GM12878 (cell line): Measurements from ENCODE around the gene TESK2. TPM values are rescaled to one million over a fixed set of nuclear protein-coding genes. Genes with fewer than 3 reads are reported as not detected.

Experiments used
- ATAC-seq: fragments of 200-7000 bp; cut with Tn5 transposase; 3 replicates; pipeline ENCODE4 v1.9.1; 2020; ENCODE audit warnings: mild to moderate bottlenecking, moderate library complexity
- BruUV-seq: library from RNA; stranded (reverse); fragments of 400-500 nt; replicated peaks from 2 replicates; lab custom pipeline; 2021; lab: Mats Ljungman, UMichigan
- CTCF ChIA-PET: fragments of 300-600 bp; sonication (Branson Sonifier 250); formaldehyde crosslinking; extraction: SDS; loops from one replicate; lab custom pipeline; 2021; ENCODE audit warnings: inconsistent platforms; lab: Yijun Ruan, JAX
- POLR2A ChIA-PET: fragments of 350-600 bp; formaldehyde crosslinking; extraction: SDS; loops from one replicate; lab custom pipeline; 2021; ENCODE audit warnings: inconsistent platforms; lab: Charles Lee
- RAD21 ChIA-PET: fragments of 300-600 bp; sonication (Branson Sonifier 250); formaldehyde crosslinking; loops from one replicate; lab custom pipeline; 2023; ENCODE audit warnings: antibody characterized with exemption; ENCODE audit not compliant: unreplicated experiment; lab: Charles Lee
- SMC1A ChIA-PET: fragments of 300-600 bp; sonication (Branson Sonifier 250); formaldehyde crosslinking; loops from one replicate; lab custom pipeline; 2023; ENCODE audit not compliant: unreplicated experiment, uncharacterized antibody; lab: Charles Lee
- DNase-seq: peaks from one replicate; pipeline ENCODE4 v3.0.0-alpha.2; 2011; ENCODE audit warnings: low read depth, low spot score
- FAIRE-seq: peaks from 3 replicates; lab custom pipeline; 2011; peaks lifted over from hg19 to GRCh38; lab: Jason Lieb, UNC
- H2AFZ ChIP-seq: 2 replicates; pipeline ENCODE4 v1.6.0; 2011; ENCODE audit warnings: low read depth, low read length, control low read depth; ENCODE audit not compliant: control insufficient read depth
- H3K27ac ChIP-seq: 2 replicates; pipeline ENCODE4 v1.5.1; 2011; ENCODE audit warnings: control low read depth; ENCODE audit not compliant: control insufficient read depth, insufficient read depth
- H3K27me3 ChIP-seq, 2 experiments: replicated peaks in 1 of 2; 2 replicates each; pipeline versions ENCODE4 v1.6.0 to v1.6.1; 2011; ENCODE audit warnings: low read length in 1 of 2; ENCODE audit not compliant: control insufficient read depth in 2 of 2, insufficient read depth in 2 of 2
- H3K36me3 ChIP-seq, 2 experiments: 2 replicates each; pipeline ENCODE4 v1.5.1; 2011; ENCODE audit warnings: low read length in 1 of 2; ENCODE audit not compliant: control insufficient read depth in 2 of 2, insufficient read depth in 2 of 2
- H3K4me1 ChIP-seq: 2 replicates; pipeline ENCODE4 v1.6.1; 2011; ENCODE audit warnings: mild to moderate bottlenecking, low read length, moderate library complexity, mixed read lengths; ENCODE audit not compliant: control insufficient read depth, insufficient read depth
- H3K4me2 ChIP-seq: 2 replicates; pipeline ENCODE4 v1.6.0; 2011; ENCODE audit warnings: control low read depth; ENCODE audit not compliant: control insufficient read depth, insufficient read depth
- H3K4me3 ChIP-seq: fragments of 200-600 bp; sonication (generic); 2 replicates; pipeline ENCODE4 v1.5.1; 2016
- H3K79me2 ChIP-seq: 2 replicates; pipeline ENCODE4 v1.6.0; 2011; ENCODE audit warnings: low read length; ENCODE audit not compliant: control insufficient read depth, insufficient read depth
- H3K9ac ChIP-seq: 2 replicates; pipeline ENCODE4 v1.8.0; 2011; ENCODE audit warnings: low read length, control low read depth, mixed read lengths; ENCODE audit not compliant: control insufficient read depth, insufficient read depth
- H3K9me3 ChIP-seq: replicated peaks from 3 replicates; pipeline ENCODE4 v1.5.1; 2011; ENCODE audit warnings: mild to moderate bottlenecking, low read length; ENCODE audit not compliant: control insufficient read depth, insufficient read depth
- H4K20me1 ChIP-seq: 2 replicates; pipeline ENCODE4 v1.6.0; 2011; ENCODE audit not compliant: control insufficient read depth, insufficient read depth
- BCL11A ChIP-seq: IDR thresholded peaks from 2 replicates; pipeline ENCODE4 v1.6.1; 2011; ENCODE audit warnings: low read depth, low read length
- CREB1 ChIP-seq: IDR thresholded peaks from 2 replicates; pipeline ENCODE4 v1.6.1; 2012; ENCODE audit warnings: low read depth, mild to moderate bottlenecking, inconsistent platforms
- CTCF ChIP-seq, 3 experiments: IDR thresholded peaks in 2 of 3; conservative IDR thresholded peaks in 1 of 3; 2 replicates each; pipeline ENCODE4 v1.5.1; 2011; ENCODE audit warnings: low read depth in 3 of 3, low read length in 3 of 3, mild to moderate bottlenecking in 3 of 3, control low read depth in 2 of 3, moderate library complexity in 2 of 3, inconsistent platforms in 1 of 3, mixed read lengths in 1 of 3; ENCODE audit not compliant: control insufficient read depth in 2 of 3, insufficient read depth in 1 of 3; ENCODE audit errors: extremely low read depth in 1 of 3
- ETV6 ChIP-seq, 2 experiments: fragments of 450-650 bp in 1 of 2; IDR thresholded peaks in 1 of 2; conservative IDR thresholded peaks in 1 of 2; 2 replicates each; pipeline ENCODE4 v1.6.1; 2014; ENCODE audit warnings: antibody characterized with exemption in 1 of 2, borderline replicate concordance in 1 of 2, low read depth in 1 of 2, mild to moderate bottlenecking in 1 of 2, moderate library complexity in 1 of 2
- JUND ChIP-seq: IDR thresholded peaks from 2 replicates; pipeline ENCODE4 v1.6.1; 2012; ENCODE audit warnings: low read depth, mild to moderate bottlenecking, low read length, improper control_type of control experiment, moderate library complexity
- MEF2B ChIP-seq: fragments of 450-650 bp; IDR thresholded peaks from 2 replicates; pipeline ENCODE4 v1.6.1; 2018; ENCODE audit warnings: mild to moderate bottlenecking, moderate library complexity; ENCODE audit not compliant: partially characterized antibody, poor library complexity, severe bottlenecking
- MYC ChIP-seq: IDR thresholded peaks from 2 replicates; pipeline ENCODE4 v1.6.1; 2011; ENCODE audit warnings: mild to moderate bottlenecking, low read length, moderate library complexity, inconsistent platforms; ENCODE audit not compliant: insufficient read depth, insufficient replicate concordance, insufficient read length, severe bottlenecking
- NFXL1 ChIP-seq: fragments of 450-650 bp; IDR thresholded peaks from 2 replicates; pipeline ENCODE4 v1.6.1; 2017; ENCODE audit warnings: antibody characterized with exemption, mild to moderate bottlenecking, borderline replicate concordance
- NR2C2 ChIP-seq: IDR thresholded peaks from 2 replicates; pipeline ENCODE4 v1.6.1; 2011; ENCODE audit warnings: borderline replicate concordance, low read depth; ENCODE audit not compliant: control insufficient read depth, insufficient read length
- PBX3 ChIP-seq: IDR thresholded peaks from 2 replicates; pipeline ENCODE4 v1.6.1; 2011; ENCODE audit warnings: mild to moderate bottlenecking, low read depth, low read length, moderate library complexity; ENCODE audit not compliant: insufficient replicate concordance
- RAD21 ChIP-seq: IDR thresholded peaks from 2 replicates; pipeline ENCODE4 v1.6.1; 2011; ENCODE audit warnings: mild to moderate bottlenecking, low read depth, low read length, moderate library complexity; ENCODE audit not compliant: insufficient read depth
- RAD51 ChIP-seq: fragments of 450-650 bp; IDR thresholded peaks from 2 replicates; pipeline ENCODE4 v1.6.1; 2016; ENCODE audit warnings: moderate library complexity, mild to moderate bottlenecking, inconsistent platforms
- RB1 ChIP-seq: fragments of 450-650 bp; formaldehyde crosslinking; IDR thresholded peaks from 2 replicates; pipeline ENCODE4 v1.6.1; 2017; ENCODE audit warnings: mild to moderate bottlenecking, borderline replicate concordance
- SMARCA5 ChIP-seq: fragments of 450-650 bp; IDR thresholded peaks from 2 replicates; pipeline ENCODE4 v1.6.1; 2017; ENCODE audit warnings: mild to moderate bottlenecking
- SRF ChIP-seq, 2 experiments: IDR thresholded peaks; 2 replicates each; pipeline ENCODE4 v1.6.1; 2011; ENCODE audit warnings: low read depth in 2 of 2, low read length in 2 of 2, mild to moderate bottlenecking in 1 of 2, moderate library complexity in 1 of 2
- TCF12 ChIP-seq: IDR thresholded peaks from 2 replicates; pipeline ENCODE4 v1.6.1; 2011; ENCODE audit warnings: low read depth, mild to moderate bottlenecking, low read length
- TCF3 ChIP-seq: IDR thresholded peaks from 2 replicates; pipeline ENCODE4 v1.6.1; 2012; ENCODE audit warnings: low read depth, mild to moderate bottlenecking, low read length, borderline replicate concordance; ENCODE audit not compliant: insufficient read depth
- ZNF622 ChIP-seq: fragments of 450-650 bp; IDR thresholded peaks from 2 replicates; pipeline ENCODE4 v1.6.1; 2017; ENCODE audit warnings: mild to moderate bottlenecking, inconsistent platforms
- WGBS: methylation state at CpG from one replicate; pipeline ENCODE4 v1.1.6; 2016; ENCODE audit warnings: low lambda C conversion rate; ENCODE audit not compliant: insufficient replicate concordance, insufficient coverage; ENCODE audit errors: missing lambda C conversion rate; 5-methylcytosine and 5-hydroxymethylcytosine counted together
- in situ Hi-C: fragments of 300-500 bp; cut with MboI; formaldehyde crosslinking; loops from 9 replicates; pipeline ENCODE4 v1.14.3; 2018; ENCODE audit warnings: mixed read lengths
- intact Hi-C: fragments of 100-400 bp; cut with micrococcal nuclease; formaldehyde crosslinking; loops from one replicate; pipeline ENCODE4 v1.14.2; 2022; ENCODE audit not compliant: unreplicated experiment
- polyA plus RNA-seq, 11 experiments: library from polyadenylated mRNA; depleted of rRNA in 4 of 11; unstranded in 6 of 11; stranded (reverse) in 5 of 11; fragments of >200 nt; fragmentation: Nextera tagmentation in 4 of 11; fragmentation: Illumina TruSeq in 1 of 11; extraction: Ambion mirVana in 4 of 11; extraction: Trizol in 1 of 11; gene quantifications; 1 replicate in 1 of 11; 2 replicates in 10 of 11; pipeline versions ENCODE4 v1.2.1 to v1.2.3, GENCODE V29; 2011 to 2016; ENCODE audit warnings: inconsistent platforms in 2 of 11, missing spikeins in 2 of 11, low read depth in 1 of 11
- total RNA-seq, 4 experiments: library from RNA; depleted of rRNA in 3 of 4; stranded (reverse); fragments of >200 nt in 3 of 4; fragmentation: Illumina TruSeq in 1 of 4; extraction: Trizol in 1 of 4; gene quantifications; 2 replicates each; pipeline versions ENCODE4 v1.2.1 to v1.2.3, GENCODE V29; 2013 to 2021
- TF ChIP-seq, protein P1 (sequence below): IDR thresholded peaks from 2 replicates; pipeline ENCODE4 v1.6.1; 2012; ENCODE audit warnings: low read depth, low read length, improper control_type of control experiment

Gene TESK2
- total and polyA plus RNA-seq, 10 of the 15 experiments (the other 5 are each of a cell fraction or from before 2014, with no cell fraction given) = 2.2 to 10.0 (median 5.7) TPM

DNA sequence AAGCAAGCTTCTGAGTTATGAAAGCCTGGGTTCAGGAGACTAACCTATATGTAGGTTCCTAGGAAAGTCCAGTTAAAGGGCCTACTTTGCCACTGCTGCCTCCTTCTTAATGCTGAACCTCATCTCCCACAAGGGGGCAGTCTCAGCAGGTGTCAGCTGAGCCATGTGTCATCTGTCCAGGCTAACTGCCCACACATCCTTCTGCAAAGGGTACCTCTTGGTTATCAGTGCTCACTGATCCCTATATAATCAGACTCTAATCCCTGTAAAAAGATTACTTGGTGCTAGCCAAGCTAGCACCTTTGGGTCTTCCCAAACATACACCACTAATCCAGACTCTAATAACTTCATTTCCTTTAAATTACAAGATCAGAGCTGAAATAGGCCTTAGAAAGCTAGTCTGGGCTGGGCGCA is 21.7 kb upstream of the TESK2 start:
- no peaks in the 10 kb centered on the region for H3K27me3 ChIP-seq
- RAD21 ChIA-PET = interaction anchor here (0.6 to 3.7 kb wide), 13 partner anchors 9 to 746 kb away, joined by 3 to 58 read pairs (median 4); partner anchors contain the start of genes AKR1A1, CCDC163, MMACHC and NASP
- H4K20me1 ChIP-seq = 0 out of 2 replicates have a peak, but pooled peaks cover 2% of the 10 kb centered on the region
- no peak overlapping the region for H2AFZ ChIP-seq
- H3K4me2 ChIP-seq = no peak overlapping the region
- H3K4me1 ChIP-seq = no peaks in the 10 kb centered on the region
- H3K9me3 ChIP-seq = no peaks in the 10 kb centered on the region
- CTCF ChIA-PET = interaction anchor here (0.8 to 4.5 kb wide), 23 partner anchors 9 to 173 kb away, joined by 3 to 212 read pairs (median 7); partner anchors contain the start of genes AKR1A1, CCDC163, CCDC17 and MMACHC
- SMC1A ChIA-PET = interaction anchor here (0.7 to 5.6 kb wide), 22 partner anchors 9 to 335 kb away, joined by 3 to 114 read pairs (median 4); partner anchors contain the start of genes AKR1A1, CCDC163, MMACHC and NASP
- WGBS = 95% methylated on average over 1 of the region's 1 CpG
- in situ Hi-C loops = no loop called here
- ATAC-seq = peak; percentile 86
- H3K4me3 ChIP-seq = no peak overlapping the region
- DNase-seq = no peak
- no peak overlapping the region for H3K27ac ChIP-seq
- peaks cover 14% of the 10 kb centered on the region for H3K79me2 ChIP-seq
- FAIRE-seq = no peak
- H3K36me3 ChIP-seq = peaks cover 21 to 51% of the 10 kb centered on the region in 2 experiments
- POLR2A ChIA-PET = interaction anchor here (0.9 to 1.7 kb wide), 6 partner anchors 11 to 72 kb away, joined by 3 to 4 read pairs (median 4); partner anchors contain the start of genes CCDC163 and MMACHC
- intact Hi-C loops = loop anchor here (1.0 to 10.0 kb wide), 2 partner anchors 58 to 372 kb away; no protein-coding TSS in a partner anchor
- no peak overlapping the region for H3K9ac ChIP-seq
- BruUV-seq = no TSS peak
- TF ChIP-seq CTCF (IDR thresholded peaks at IDR 0.05 in 2 of 3, conservative IDR thresholded peaks at IDR 0.05 in 1 of 3; ENCODE audit: control insufficient read depth in 2 of 3, extremely low read depth in 1 of 3, insufficient read depth in 1 of 3, low read depth in 3 of 3, low read length in 3 of 3) (peak; percentile 74 to 80 (median 75)), JUND (no peak), SMARCA5 (no peak), SRF (IDR thresholded peaks at IDR 0.05; ENCODE audit: low read depth in 2 of 2, low read length in 2 of 2) (0 out of 4 replicates have a peak, but pooled peaks of 1 of the 2 experiments have one; percentile 4), NR2C2 (no peak), MYC (no peak), ZNF622 (no peak), CREB1 (no peak), PBX3 (peak; percentile 24), NFXL1 (no peak), ETV6 (conservative IDR thresholded peaks at IDR 0.05 in 1 of 2, IDR thresholded peaks at IDR 0.05 in 1 of 2; ENCODE audit: borderline replicate concordance in 1 of 2, low read depth in 1 of 2) (no peak), TCF3 (0 out of 2 replicates have a peak, but pooled peaks have one; percentile 12), RAD51 (peak; percentile 48; the same call in 1 of the 2 replicates), RAD21 (peak; percentile 82), TCF12 (peak; percentile 62; the same call in 1 of the 2 replicates), MEF2B (no peak), BCL11A (no peak), RB1 (peak; percentile 55; the same call in 1 of the 2 replicates)
- TF ChIP-seq, protein P1, sequence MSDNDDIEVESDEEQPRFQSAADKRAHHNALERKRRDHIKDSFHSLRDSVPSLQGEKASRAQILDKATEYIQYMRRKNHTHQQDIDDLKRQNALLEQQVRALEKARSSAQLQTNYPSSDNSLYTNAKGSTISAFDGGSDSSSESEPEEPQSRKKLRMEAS = 0 out of 2 replicates have a peak, but pooled peaks have one; percentile 29
